DND-41 (cell line): Measurements from ENCODE around the gene ST6GALNAC5.

Source experiments
- CTCF ChIP-seq: IDR thresholded peaks from 2 replicates; pipeline ENCODE4 v1.5.1; 2012; ENCODE audit warnings: borderline replicate concordance, low read length, moderate library complexity, mild to moderate bottlenecking; ENCODE audit not compliant: poor library complexity, severe bottlenecking; ENCODE audit errors: extremely low read depth
- EZH2 ChIP-seq: IDR thresholded peaks from 3 replicates; pipeline ENCODE4 v1.6.1; 2012; ENCODE audit warnings: borderline replicate concordance, low read depth, mild to moderate bottlenecking, moderate library complexity, low read length, inconsistent platforms; ENCODE audit not compliant: severe bottlenecking

- TF ChIP-seq CTCF (no peak), EZH2 (no peak)
Observed at GRCh38 chr1:76958828-76959227, 91.5 kb downstream of the ST6GALNAC5 start.
